Heart right ventricle (tissue), 16 donors: ENCODE results near the gene ZFPL1. TPM values are rescaled to one million over a fixed set of nuclear protein-coding genes. Genes with fewer than 3 reads are reported as not detected.
"Not testable (repeated sequence)": the region's sequence is repeated elsewhere in the genome, so short reads cannot be mapped to it uniquely, and the experiment has no call there.

Source experiments
- ATAC-seq, 8 donors: fragments of 200-7000 bp; cut with Tn5 transposase; one replicate each; pipeline ENCODE4 v1.9.1; 2020; ENCODE audit warnings: mild to moderate bottlenecking in 8 of 8, moderate library complexity in 8 of 8, moderate number of reproducible peaks in 1 of 8
- DNase-seq, 2 donors: peaks; one replicate each; pipeline ENCODE4 v3.0.0-alpha.2; 2020
- H3K27ac ChIP-seq, 10 donors: fragments of 200-600 bp; sonication (generic) in 2 of 10; one replicate each; pipeline versions ENCODE4 v1.5.0 to v1.8.0; 2020 to 2022; ENCODE audit warnings: mild to moderate bottlenecking in 3 of 10
- H3K27me3 ChIP-seq, 7 donors: fragments of 200-600 bp; one replicate each; pipeline ENCODE4 v1.8.0; 2021 to 2022; ENCODE audit warnings: mild to moderate bottlenecking in 2 of 7
- H3K36me3 ChIP-seq, 9 donors: fragments of 200-600 bp; sonication (generic) in 1 of 9; one replicate each; pipeline versions ENCODE4 v1.5.0 to v1.8.0; 2020 to 2022; ENCODE audit warnings: mild to moderate bottlenecking in 2 of 9
- H3K4me1 ChIP-seq, 9 donors: fragments of 200-600 bp; sonication (generic) in 1 of 9; one replicate each; pipeline versions ENCODE4 v1.5.0 to v1.8.0; 2020 to 2022; ENCODE audit warnings: mild to moderate bottlenecking in 4 of 9
- H3K4me3 ChIP-seq, 10 donors: fragments of 200-600 bp; sonication (generic) in 2 of 10; one replicate each; pipeline versions ENCODE4 v1.5.0 to v1.8.0; 2020 to 2022; ENCODE audit warnings: mild to moderate bottlenecking in 7 of 10, moderate library complexity in 2 of 10
- H3K9me3 ChIP-seq, 11 donors: fragments of 200-600 bp in 10 of 11; sonication (generic) in 2 of 11; one replicate each; pipeline versions ENCODE4 v1.5.0 to v1.8.0; 2013 to 2022; ENCODE audit warnings: mild to moderate bottlenecking in 2 of 11, control low read depth in 1 of 11, moderate library complexity in 1 of 11
- CTCF ChIP-seq, 9 donors: fragments of 200-600 bp; sonication (generic) in 2 of 9; IDR thresholded peaks; one replicate each; pipeline versions ENCODE4 v1.5.0 to v1.8.0; 2021 to 2022; ENCODE audit warnings: antibody characterized with exemption in 9 of 9, mild to moderate bottlenecking in 5 of 9, moderate library complexity in 1 of 9
- WGBS, 2 donors: extraction: QIAGEN DNeasy Blood & Tissue Kit; methylation state at CpG; one replicate each; pipeline ENCODE4 v1.1.7; 2013; ENCODE audit warnings: inconsistent platforms in 1 of 2; 5-methylcytosine and 5-hydroxymethylcytosine counted together
- intact Hi-C, 10 donors: fragments of 100-400 bp; cut with DNase I; formaldehyde crosslinking; loops; one replicate each; pipeline versions ENCODE4 v1.11.1 to v1.14.2; 2022
- polyA plus RNA-seq, 2 donors: library from polyadenylated mRNA; stranded (reverse); fragments of 200-250 nt; gene quantifications; one replicate each; pipeline ENCODE4 v1.2.3, GENCODE V29; 2013
- total RNA-seq, 10 donors: library from RNA; stranded (reverse); fragmentation: NEBNext Ultra II Directional in 3 of 10; extraction: Animal tissue kit (Norgen Biotek cat#: 25700) in 3 of 10; gene quantifications; one replicate each; pipeline versions ENCODE4 v1.2.1 to v1.2.4, GENCODE V29; 2021 to 2023
- donor health status: Arrhythmogenic right ventricular cardiomyopathy.
- donor health status: ischemic (EF 13 %, LVEDD 7.1; RV severe dilation, severe dysfunction).
- donor health status: healthy with polysubstance abuse.
- donor health status: DM: no; HTN: yes; CAD: no.
- donor health status: DM: no; HTN: no; CAD: no.
- donor health status: ischemic (EF 25% LVEDD 6.9; RV normal size, moderate dysfunction).
- donor health status: ischemic (EF 25% LVEDD 5.7; RV mildly dilated, moderate dysfunction).
- donor health status: healthy.
- donor health status: DM: yes; HTN: yes; CAD: no.
- donor health status: Ischemic cardiomyopathy.
- donor health status: ischemic (EF 35%, LVEDD 5.7; RV mildly dilated, moderate dysfunction).
- donor health status: nonischemic (EF 11% LVEDD 7.7; RV severe dilation, severe dysfunction).
- donor health status: DM: yes; HTN: yes; CAD: no.
- donor health status: PGD.
- donor health status: ischemic (EF 29% LVEDD 5.4; RV normal size, mild dysfunction).
- donor health status: nonischemic (EF 23%, LVEDD 6.1; RV moderate dilation, normal function).

ZFPL1 gene
- total and polyA plus RNA-seq, 12 donors = 21.5 to 49.2 (median 25.6) TPM

GRCh38 chr11:65116370-65117205, 32.6 kb downstream of the ZFPL1 start:
- ATAC-seq = peak in 1 of 8 donors; percentile 6
- H3K27me3 ChIP-seq = peaks cover 0 to 10% (median 0%) of the 10 kb centered on the region in 7 donors
- WGBS, 2 donors = 23 to 24% methylated on average over 62 to 68 of the region's 68 CpGs

GRCh38 chr11:65117206-65118096, 33.4 kb downstream of the ZFPL1 start, which contains the start of gene ZNHIT2:
ZNHIT2 (minus strand) TSS chr11:65117701; CDS start chr11:65117653, 48 bp downstream.
- 0 to 1% methylated on average over 87 to 89 of the region's 89 CpGs for WGBS, 2 donors
- TF ChIP-seq CTCF (IDR thresholded peaks at IDR 0.05) = peak; percentile 79 to 99 (median 95)
- intact Hi-C loops = loop anchor here in 5 of 10 donors (2.0 to 10.0 kb wide), 10 partner anchors 65 to 343 kb away; partner anchors contain the start of genes ARL2 (in 4 of the 5), CAPN1 (in 1 of the 5), PPP2R5B (in 1 of the 5) and SF1 (in 1 of the 5)
- H3K36me3 ChIP-seq = peaks cover 0 to 52% (median 24%) of the 10 kb centered on the region in 9 donors
- ATAC-seq (peak; percentile 85 to 93 (median 90)), DNase-seq (peak; percentile 99 to 100)
- peaks cover 0 to 10% (median 0%) of the 10 kb centered on the region in 7 donors for H3K27me3 ChIP-seq
- peaks cover 17 to 72% (median 49%) of the 10 kb centered on the region in 9 donors for H3K4me1 ChIP-seq
- peak within 1 kb of the TSS in 9 of 10 donors; percentile 66 to 95 (median 86) for H3K27ac ChIP-seq
- H3K4me3 ChIP-seq = peak within 1 kb of the TSS; percentile 54 to 99 (median 91)
- H3K9me3 ChIP-seq = no peaks in the 10 kb centered on the region

More at GRCh38 chr11:65116370-65117205, 32.6 kb downstream of the ZFPL1 start:
- H3K4me1 ChIP-seq = peaks cover 18 to 77% (median 56%) of the 10 kb centered on the region in 9 donors
- intact Hi-C loops = loop anchor here in 4 of 10 donors (2.0 to 10.0 kb wide), 8 partner anchors 66 to 342 kb away; partner anchors contain the start of genes ARL2 (in 4 of the 4), CAPN1 (in 1 of the 4), PPP2R5B (in 1 of the 4) and SF1 (in 1 of the 4)
- H3K27ac ChIP-seq = peak overlapping the region in 9 of 10 donors; percentile 66 to 95 (median 86)
- peaks cover 0 to 52% (median 24%) of the 10 kb centered on the region in 9 donors for H3K36me3 ChIP-seq
- H3K9me3 ChIP-seq = no peaks in the 10 kb centered on the region
- no peak for DNase-seq
- no peak for TF ChIP-seq CTCF (IDR thresholded peaks at IDR 0.05)
- peak overlapping the region; percentile 54 to 99 (median 91) for H3K4me3 ChIP-seq

GRCh38 chr11:65118097-65118837, 34.2 kb downstream of the ZFPL1 start:
- H3K27me3 ChIP-seq = peaks cover 0 to 2% (median 0%) of the 10 kb centered on the region in 7 donors
- H3K4me1 ChIP-seq = peaks cover 12 to 72% (median 49%) of the 10 kb centered on the region in 9 donors
- WGBS, 2 donors = 81 to 85% methylated on average over 18 of the region's 18 CpGs
- peak in 5 of 9 donors; percentile 8 to 35 (median 27) for TF ChIP-seq CTCF (IDR thresholded peaks at IDR 0.05)
- H3K4me3 ChIP-seq = peak overlapping the region in 4 of 10 donors; percentile 88 to 99 (median 96)
- no peaks in the 10 kb centered on the region for H3K9me3 ChIP-seq
- intact Hi-C loops = loop anchor here in 5 of 10 donors (2.0 to 10.0 kb wide), 9 partner anchors 64 to 343 kb away; partner anchors contain the start of genes ARL2 (in 3 of the 5), CAPN1 (in 1 of the 5), PPP2R5B (in 1 of the 5) and SF1 (in 1 of the 5)
- DNase-seq (no peak), ATAC-seq (no peak)
- H3K27ac ChIP-seq = peak overlapping the region in 7 of 10 donors; percentile 26 to 95 (median 46)
- peaks cover 0 to 52% (median 24%) of the 10 kb centered on the region in 9 donors for H3K36me3 ChIP-seq

- 91 to 93% methylated on average over 18 of the region's 18 CpGs for WGBS, 2 donors
- intact Hi-C loops = loop anchor here in 5 of 10 donors (2.0 to 10.0 kb wide), 9 partner anchors 63 to 344 kb away; partner anchors contain the start of genes ARL2 (in 3 of the 5), CAPN1 (in 1 of the 5), PPP2R5B (in 1 of the 5) and SF1 (in 1 of the 5)
- ATAC-seq, H3K27me3 ChIP-seq, H3K9me3 ChIP-seq, DNase-seq, H3K4me3 ChIP-seq: not testable (repeated sequence)
- Histone ChIP-seq H3K36me3 (peaks cover 0 to 52% (median 24%) of the 10 kb centered on the region in 9 donors), H3K27ac (peak overlapping the region in 3 of 10 donors; percentile 9 to 95 (median 46)), H3K4me1 (peaks cover 9 to 67% (median 43%) of the 10 kb centered on the region in 9 donors)
These were observed 35.1 kb downstream of the ZFPL1 start for GRCh38 chr11:65118891-65119669.
